Vagina (tissue), 2 donors: ENCODE data around the gene EEF2K.

Source experiments
- POLR2A ChIP-seq, 2 donors: fragments of 450-650 bp; IDR thresholded peaks; one replicate each; pipeline ENCODE4 v1.6.1; 2017; ENCODE audit warnings: antibody characterized with exemption in 2 of 2, mild to moderate bottlenecking in 2 of 2, moderate library complexity in 2 of 2
- POLR2AphosphoS5 ChIP-seq, 2 donors: sonication (generic); formaldehyde crosslinking; IDR thresholded peaks; one replicate each; pipeline ENCODE4 v1.9.0; 2017; ENCODE audit warnings: antibody characterized with exemption in 2 of 2, mild to moderate bottlenecking in 2 of 2, low read depth in 1 of 2; ENCODE audit not compliant: insufficient read depth in 1 of 2
- TF ChIP-seq, protein P1 (sequence below), 3 experiments: fragments of 450-650 bp in 2 of 3; fragments of 200-600 bp in 1 of 3; sonication (generic) in 1 of 3; IDR thresholded peaks; one replicate each; pipeline ENCODE4 v1.5.1; 2017 to 2019; ENCODE audit warnings: antibody characterized with exemption in 3 of 3, mild to moderate bottlenecking in 2 of 3, moderate library complexity in 2 of 3

DNA sequence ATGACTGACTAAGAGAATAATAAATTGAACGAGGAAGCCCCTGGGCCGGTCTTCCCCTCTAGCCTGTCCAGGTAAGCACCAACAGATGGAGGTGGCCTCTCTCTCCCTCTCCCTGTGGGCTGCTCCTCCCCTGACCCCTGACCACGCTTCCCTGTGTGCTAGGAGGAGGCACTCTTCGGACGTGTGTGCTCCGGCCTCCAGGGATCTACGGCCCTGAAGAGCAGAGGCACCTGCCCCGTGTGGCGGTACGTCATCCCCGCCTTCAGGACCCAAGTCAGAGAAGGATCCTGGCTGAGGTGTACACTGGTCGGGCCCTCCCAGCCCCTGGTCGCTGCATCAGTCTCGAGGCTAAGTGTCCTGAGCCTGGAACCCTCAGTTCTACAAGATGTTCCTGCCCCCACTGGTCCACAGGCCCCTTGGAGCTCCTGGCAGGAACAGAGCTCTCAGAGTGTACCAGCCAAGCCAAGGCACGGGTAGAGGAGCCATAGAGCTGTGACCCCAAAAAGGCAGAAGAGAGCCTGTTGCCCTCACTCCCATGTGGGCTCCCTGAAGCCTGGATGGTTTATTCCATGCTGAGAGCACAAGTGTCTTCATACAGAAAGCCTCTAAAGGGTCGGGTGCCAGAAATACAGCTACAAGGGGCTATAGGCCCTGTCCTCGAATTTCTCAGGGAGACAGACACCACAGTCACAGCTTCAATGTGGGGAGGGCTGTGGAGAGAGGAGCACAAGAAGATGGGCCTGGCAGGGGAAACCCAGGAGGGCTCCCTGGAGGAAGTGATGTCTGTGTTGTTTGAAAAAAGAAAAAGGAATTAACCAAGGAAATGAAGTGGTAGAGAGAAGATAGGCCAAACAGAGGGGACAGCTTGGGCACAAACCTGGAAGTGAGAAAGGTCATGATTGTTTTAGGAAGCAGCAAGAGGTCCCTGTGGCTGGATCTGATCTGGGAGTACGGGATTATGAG lies 27.8 kb upstream of the EEF2K start:
- TF ChIP-seq POLR2A (IDR thresholded peaks at IDR 0.05) (no peak), POLR2AphosphoS5 (IDR thresholded peaks at IDR 0.05; ENCODE audit: insufficient read depth in 1 of 2, low read depth in 1 of 2) (no peak)
- TF ChIP-seq, protein P1, sequence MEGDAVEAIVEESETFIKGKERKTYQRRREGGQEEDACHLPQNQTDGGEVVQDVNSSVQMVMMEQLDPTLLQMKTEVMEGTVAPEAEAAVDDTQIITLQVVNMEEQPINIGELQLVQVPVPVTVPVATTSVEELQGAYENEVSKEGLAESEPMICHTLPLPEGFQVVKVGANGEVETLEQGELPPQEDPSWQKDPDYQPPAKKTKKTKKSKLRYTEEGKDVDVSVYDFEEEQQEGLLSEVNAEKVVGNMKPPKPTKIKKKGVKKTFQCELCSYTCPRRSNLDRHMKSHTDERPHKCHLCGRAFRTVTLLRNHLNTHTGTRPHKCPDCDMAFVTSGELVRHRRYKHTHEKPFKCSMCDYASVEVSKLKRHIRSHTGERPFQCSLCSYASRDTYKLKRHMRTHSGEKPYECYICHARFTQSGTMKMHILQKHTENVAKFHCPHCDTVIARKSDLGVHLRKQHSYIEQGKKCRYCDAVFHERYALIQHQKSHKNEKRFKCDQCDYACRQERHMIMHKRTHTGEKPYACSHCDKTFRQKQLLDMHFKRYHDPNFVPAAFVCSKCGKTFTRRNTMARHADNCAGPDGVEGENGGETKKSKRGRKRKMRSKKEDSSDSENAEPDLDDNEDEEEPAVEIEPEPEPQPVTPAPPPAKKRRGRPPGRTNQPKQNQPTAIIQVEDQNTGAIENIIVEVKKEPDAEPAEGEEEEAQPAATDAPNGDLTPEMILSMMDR (IDR thresholded peaks at IDR 0.05): no peak
